Neural cell (in vitro differentiated cells): ENCODE measurements around the gene KRT39. TPM values are rescaled to one million over a fixed set of nuclear protein-coding genes. Genes with fewer than 3 reads are reported as not detected.

Experiments used
- H2AFZ ChIP-seq: fragments of 200-600, 300-800 bp; sonication (generic), shearing (Covaris generic); 2 replicates; pipeline ENCODE4 v1.6.0; 2014; ENCODE audit warnings: low read depth, mild to moderate bottlenecking, antibody characterized with exemption, low read length, moderate library complexity
- H3F3A ChIP-seq: fragments of 200-600 bp; shearing (Covaris generic); 2 replicates; pipeline ENCODE4 v1.6.1; 2016; ENCODE audit warnings: mild to moderate bottlenecking, moderate library complexity, mixed read lengths, antibody characterized with exemption, low read length; ENCODE audit not compliant: insufficient read depth, poor library complexity, severe bottlenecking
- H3K27ac ChIP-seq: fragments of 200-600, 300-800 bp; sonication (generic), shearing (Covaris generic); 2 replicates; pipeline ENCODE4 v1.5.1; 2014; ENCODE audit warnings: mild to moderate bottlenecking, low read length, moderate library complexity
- H3K27me3 ChIP-seq: fragments of 300-800, 200-600 bp; sonication (generic), shearing (Covaris generic); 2 replicates; pipeline ENCODE4 v1.6.0; 2014; ENCODE audit warnings: mild to moderate bottlenecking, low read depth, low read length, moderate library complexity; ENCODE audit not compliant: insufficient read depth
- H3K36me3 ChIP-seq: fragments of 300-800, 200-600 bp; sonication (generic), shearing (Covaris generic); 2 replicates; pipeline ENCODE4 v1.5.1; 2014; ENCODE audit warnings: mild to moderate bottlenecking, antibody characterized with exemption, low read length, moderate library complexity; ENCODE audit not compliant: insufficient read depth
- H3K4me2 ChIP-seq: fragments of 300-800, 200-600 bp; sonication (generic), shearing (Covaris generic); 2 replicates; pipeline ENCODE4 v1.6.0; 2014; ENCODE audit warnings: mild to moderate bottlenecking, low read length
- H3K4me3 ChIP-seq: fragments of 300-800, 200-600 bp; sonication (generic), shearing (Covaris generic); 2 replicates; pipeline ENCODE4 v1.5.1; 2014; ENCODE audit warnings: mild to moderate bottlenecking, low read length, moderate library complexity
- H3K79me2 ChIP-seq: fragments of 200-600 bp; shearing (Covaris generic); replicated peaks from 2 replicates; pipeline ENCODE4 v1.6.0; 2014; ENCODE audit warnings: mild to moderate bottlenecking, low read length, moderate library complexity; ENCODE audit not compliant: insufficient read depth
- H3K9ac ChIP-seq: fragments of 300-800, 200-600 bp; sonication (generic), shearing (Covaris generic); 2 replicates; pipeline ENCODE4 v1.6.1; 2016; ENCODE audit warnings: mild to moderate bottlenecking, low read length, mixed read lengths
- H3K9me2 ChIP-seq: fragments of 200-600 bp; shearing (Covaris generic); 2 replicates; pipeline ENCODE4 v1.6.1; 2016; ENCODE audit warnings: mild to moderate bottlenecking, low read length, mixed read lengths; ENCODE audit not compliant: insufficient read depth
- H3K9me3 ChIP-seq: fragments of 200-600, 300-800 bp; sonication (generic), shearing (Covaris generic); 2 replicates; pipeline ENCODE4 v1.6.1; 2016; ENCODE audit warnings: mild to moderate bottlenecking, mixed run types, low read length, moderate library complexity, mixed read lengths
- H4K20me1 ChIP-seq: fragments of 200-600 bp; shearing (Covaris generic); 2 replicates; pipeline ENCODE4 v1.6.1; 2016; ENCODE audit warnings: mild to moderate bottlenecking, mixed run types; ENCODE audit not compliant: insufficient read depth
- CTCF ChIP-seq: fragments of 450-650 bp; IDR thresholded peaks from 2 replicates; pipeline ENCODE4 v1.5.1; 2014; ENCODE audit warnings: antibody characterized with exemption, mild to moderate bottlenecking, moderate library complexity; ENCODE audit not compliant: poor library complexity, severe bottlenecking
- EP300 ChIP-seq: fragments of 450-650 bp; conservative IDR thresholded peaks from 2 replicates; pipeline ENCODE4 v1.6.1; 2014; ENCODE audit warnings: antibody characterized with exemption, mild to moderate bottlenecking, moderate library complexity; ENCODE audit not compliant: poor library complexity, severe bottlenecking
- EZH2 ChIP-seq: fragments of 200-600, 300-800 bp; shearing (Covaris generic), sonication (generic); IDR thresholded peaks from 2 replicates; pipeline ENCODE4 v1.6.1; 2014; ENCODE audit warnings: antibody characterized with exemption, low read length, borderline replicate concordance, mild to moderate bottlenecking; ENCODE audit not compliant: insufficient read depth, poor library complexity, severe bottlenecking
- MXI1 ChIP-seq: fragments of 450-650 bp; conservative IDR thresholded peaks from 2 replicates; pipeline ENCODE4 v1.6.1; 2014; ENCODE audit warnings: antibody characterized with exemption, mild to moderate bottlenecking; ENCODE audit not compliant: poor library complexity, severe bottlenecking
- POLR2AphosphoS5 ChIP-seq: IDR thresholded peaks from 2 replicates; pipeline ENCODE4 v1.6.1; 2012
- RAD21 ChIP-seq: fragments of 450-650 bp; conservative IDR thresholded peaks from 2 replicates; pipeline ENCODE4 v1.6.1; 2014; ENCODE audit warnings: antibody characterized with exemption, mild to moderate bottlenecking, moderate library complexity
- REST ChIP-seq: IDR thresholded peaks from 2 replicates; pipeline ENCODE4 v1.6.1; 2012; ENCODE audit warnings: borderline replicate concordance
- SMC3 ChIP-seq: fragments of 450-650 bp; conservative IDR thresholded peaks from 2 replicates; pipeline ENCODE4 v1.6.1; 2014; ENCODE audit warnings: antibody characterized with exemption, mild to moderate bottlenecking, moderate library complexity; ENCODE audit not compliant: poor library complexity
- TAF1 ChIP-seq: IDR thresholded peaks from 2 replicates; pipeline ENCODE4 v1.6.1; 2012; ENCODE audit warnings: low read depth
- polyA plus RNA-seq: library from polyadenylated mRNA; depleted of rRNA; stranded (reverse); fragments of >200 nt; gene quantifications from 2 replicates; pipeline ENCODE4 v1.2.3, GENCODE V29; 2014

KRT39 gene
- polyA plus RNA-seq, 1 donor from 2014 or later: not detected

- TF ChIP-seq REST (no peak), POLR2AphosphoS5 (no peak), MXI1 (no peak)
These were observed 43.7 kb upstream of the KRT39 start for GRCh38 chr17:41010441-41010840.

GRCh38 chr17:41009936-41010335, 43.2 kb upstream of the KRT39 start:
- no peaks in the 10 kb centered on the region for H3K9me3 ChIP-seq
- no peak overlapping the region for H3K27ac ChIP-seq
- H2AFZ ChIP-seq: no peak overlapping the region
- H3K4me2 ChIP-seq: no peak overlapping the region
- no peaks in the 10 kb centered on the region for H3F3A ChIP-seq
- TF ChIP-seq POLR2AphosphoS5 (no peak), RAD21 (no peak), REST (no peak), EP300 (no peak), CTCF (no peak), SMC3 (no peak), EZH2 (no peak), TAF1 (no peak), MXI1 (no peak)
- no peaks in the 10 kb centered on the region for H3K79me2 ChIP-seq
- H3K9me2 ChIP-seq: no peaks in the 10 kb centered on the region
- no peaks in the 10 kb centered on the region for H4K20me1 ChIP-seq
- no peak overlapping the region for H3K4me3 ChIP-seq
- no peak overlapping the region for H3K9ac ChIP-seq
- no peaks in the 10 kb centered on the region for H3K27me3 ChIP-seq
- no peaks in the 10 kb centered on the region for H3K36me3 ChIP-seq

More at GRCh38 chr17:41010441-41010840, 43.7 kb upstream of the KRT39 start:
- Histone ChIP-seq H3K9ac (no peak overlapping the region), H3K79me2 (no peaks in the 10 kb centered on the region), H3K27ac (no peak overlapping the region), H3F3A (no peaks in the 10 kb centered on the region), H3K9me2 (no peaks in the 10 kb centered on the region), H3K9me3 (no peaks in the 10 kb centered on the region), H4K20me1 (no peaks in the 10 kb centered on the region), H3K4me2 (no peak overlapping the region), H3K4me3 (no peak overlapping the region), H3K36me3 (no peaks in the 10 kb centered on the region), H3K27me3 (no peaks in the 10 kb centered on the region), H2AFZ (no peak overlapping the region)
